Trophoblast cell (in vitro differentiated cells and primary cell): Measurements from ENCODE around the gene NADK2.

Experiments used
- DNase-seq, 2 donors: peaks; one replicate each; pipeline ENCODE4 v3.0.0-alpha.2; 2016
- H2AFZ ChIP-seq: 2 replicates; pipeline ENCODE4 v1.6.1; 2013; ENCODE audit warnings: low read length, moderate library complexity, mild to moderate bottlenecking; ENCODE audit not compliant: insufficient read depth, poor library complexity
- H2AK5ac ChIP-seq: 2 replicates; pipeline ENCODE4 v1.6.1; 2013; ENCODE audit warnings: mild to moderate bottlenecking, low read length
- H2BK120ac ChIP-seq: 2 replicates; pipeline ENCODE4 v1.6.1; 2013; ENCODE audit warnings: low read length, mild to moderate bottlenecking, moderate library complexity; ENCODE audit not compliant: insufficient read depth, poor library complexity
- H2BK12ac ChIP-seq: 2 replicates; pipeline ENCODE4 v1.6.1; 2013; ENCODE audit warnings: mild to moderate bottlenecking, low read length, moderate library complexity
- H2BK5ac ChIP-seq: 2 replicates; pipeline ENCODE4 v1.6.1; 2013; ENCODE audit warnings: low read length, low read depth, moderate library complexity, mild to moderate bottlenecking; ENCODE audit not compliant: poor library complexity
- H3K14ac ChIP-seq: 2 replicates; pipeline ENCODE4 v1.6.1; 2013; ENCODE audit warnings: mild to moderate bottlenecking, low read length
- H3K18ac ChIP-seq: 2 replicates; pipeline ENCODE4 v1.6.1; 2013; ENCODE audit warnings: mild to moderate bottlenecking, low read length
- H3K23ac ChIP-seq: 2 replicates; pipeline ENCODE4 v1.6.1; 2013; ENCODE audit warnings: low read length
- H3K27ac ChIP-seq: 2 replicates; pipeline ENCODE4 v1.5.1; 2013; ENCODE audit warnings: low read depth, mild to moderate bottlenecking, inconsistent platforms, low read length, moderate library complexity
- H3K27me3 ChIP-seq: 2 replicates; pipeline ENCODE4 v1.6.1; 2013; ENCODE audit warnings: inconsistent platforms, mild to moderate bottlenecking, low read length, moderate library complexity; ENCODE audit not compliant: insufficient read depth
- H3K36me3 ChIP-seq, 2 experiments: 1 replicate in 1 of 2; 2 replicates in 1 of 2; pipeline ENCODE4 v1.6.1; 2013; ENCODE audit warnings: low read length in 2 of 2, mild to moderate bottlenecking in 2 of 2, moderate library complexity in 1 of 2; ENCODE audit not compliant: insufficient read depth in 2 of 2, control insufficient read depth in 1 of 2
- H3K4ac ChIP-seq: 2 replicates; pipeline ENCODE4 v1.6.1; 2013; ENCODE audit warnings: low read depth, mild to moderate bottlenecking, low read length, moderate library complexity
- H3K4me1 ChIP-seq, 2 experiments: 1 replicate in 1 of 2; 2 replicates in 1 of 2; pipeline ENCODE4 v1.6.1; 2013; ENCODE audit warnings: low read length in 2 of 2, mild to moderate bottlenecking in 2 of 2, moderate library complexity in 1 of 2; ENCODE audit not compliant: insufficient read depth in 2 of 2, control insufficient read depth in 1 of 2
- H3K4me2 ChIP-seq: 2 replicates; pipeline ENCODE4 v1.6.1; 2013; ENCODE audit warnings: inconsistent platforms, mild to moderate bottlenecking, low read length, moderate library complexity
- H3K4me3 ChIP-seq: 2 replicates; pipeline ENCODE4 v1.5.1; 2013; ENCODE audit warnings: mild to moderate bottlenecking, low read depth, low read length, inconsistent platforms
- H3K79me1 ChIP-seq: one replicate; pipeline ENCODE4 v1.6.1; 2013; ENCODE audit warnings: low read length
- H3K79me2 ChIP-seq: 2 replicates; pipeline ENCODE4 v1.6.1; 2013; ENCODE audit warnings: low read length, mild to moderate bottlenecking; ENCODE audit not compliant: control insufficient read depth, insufficient read depth, poor library complexity
- H3K9ac ChIP-seq: 2 replicates; pipeline ENCODE4 v1.6.1; 2013; ENCODE audit warnings: mild to moderate bottlenecking, low read length
- H3K9me3 ChIP-seq: 2 replicates; pipeline ENCODE4 v1.6.1; 2013; ENCODE audit warnings: low read depth, mild to moderate bottlenecking, control low read depth, inconsistent platforms, low read length; ENCODE audit not compliant: insufficient read depth
- H4K12ac ChIP-seq: 2 replicates; pipeline ENCODE4 v1.6.1; 2013; ENCODE audit warnings: low read depth, mild to moderate bottlenecking, low read length, moderate library complexity
- H4K8ac ChIP-seq: 2 replicates; pipeline ENCODE4 v1.6.1; 2013; ENCODE audit warnings: low read depth, mild to moderate bottlenecking, low read length, moderate library complexity
- H4K91ac ChIP-seq: one replicate; pipeline ENCODE4 v1.6.1; 2013; ENCODE audit warnings: low read depth, mild to moderate bottlenecking, low read length, moderate library complexity
- WGBS: extraction: QIAGEN DNeasy Blood & Tissue Kit; methylation state at CpG from one replicate; pipeline ENCODE4 v1.1.7; 2013; ENCODE audit warnings: missing lambda C conversion rate; ENCODE audit not compliant: insufficient read length, insufficient coverage; ENCODE audit errors: extremely low coverage; 5-methylcytosine and 5-hydroxymethylcytosine counted together

The NADK2 gene

GRCh38 chr5:36181774-36182173 is 60.0 kb downstream of the NADK2 start:
- no CpG with 5 or more reads among the region's 2 CpGs for WGBS
- Histone ChIP-seq H4K91ac (no peak overlapping the region), H3K79me1 (no peaks in the 10 kb centered on the region), H3K4me3 (no peak overlapping the region), H3K14ac (no peak overlapping the region), H3K79me2 (no peaks in the 10 kb centered on the region), H2BK12ac (no peak overlapping the region), H2BK5ac (no peak overlapping the region), H4K8ac (no peak overlapping the region), H3K27ac (no peak overlapping the region), H4K12ac (no peak overlapping the region), H3K23ac (no peak overlapping the region), H2BK120ac (no peak overlapping the region), H3K36me3 (peaks cover 0 to 15% of the 10 kb centered on the region in 2 experiments), H2AK5ac (no peak overlapping the region), H3K4me1 (no peaks in the 10 kb centered on the region), H3K18ac (no peak overlapping the region), H2AFZ (no peak overlapping the region), H3K4ac (no peak overlapping the region), H3K27me3 (no peaks in the 10 kb centered on the region), H3K4me2 (no peak overlapping the region), H3K9me3 (no peaks in the 10 kb centered on the region), H3K9ac (no peak overlapping the region)
- no peak for DNase-seq

DNA sequence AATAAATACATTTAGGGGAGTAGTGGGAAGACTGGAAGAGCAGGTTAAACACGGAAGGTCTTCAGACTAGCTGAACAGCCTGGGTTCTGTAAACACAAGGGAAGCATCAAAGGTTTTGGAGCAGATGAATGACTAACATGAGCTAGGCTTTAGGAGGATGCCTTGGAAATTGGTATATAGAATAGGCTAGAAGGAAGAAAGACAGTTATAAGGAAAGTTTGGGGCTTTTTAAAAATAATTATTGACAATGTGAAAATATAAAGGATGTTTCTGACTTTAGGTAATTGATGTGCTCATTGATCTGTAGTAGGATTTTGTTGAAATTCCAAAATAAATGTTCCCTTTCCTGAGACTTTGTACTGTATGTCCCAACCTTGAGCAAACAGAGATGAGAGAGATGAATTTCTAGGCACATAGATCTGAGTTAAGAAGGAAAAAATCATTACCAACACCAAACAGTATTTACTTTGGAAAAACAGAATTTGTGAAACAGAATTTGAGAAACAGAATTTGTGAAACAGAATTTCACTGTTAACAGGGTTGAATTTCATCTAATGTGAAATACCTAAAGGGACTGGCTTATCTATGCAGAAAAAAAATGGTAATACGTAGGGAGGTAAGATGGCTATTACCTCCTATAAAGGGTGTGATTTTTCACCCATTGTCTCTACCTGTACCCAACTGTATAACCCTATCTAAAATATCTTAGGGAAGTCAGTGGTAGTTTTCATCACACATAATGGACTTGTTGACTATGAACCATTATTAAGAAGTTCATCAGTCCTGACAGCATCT is 61.0 kb downstream of the NADK2 start:
- Histone ChIP-seq H2AFZ (no peak overlapping the region), H3K4ac (no peak overlapping the region), H3K14ac (no peak overlapping the region), H4K12ac (no peak overlapping the region), H3K79me1 (no peaks in the 10 kb centered on the region), H3K36me3 (peaks cover 0 to 15% of the 10 kb centered on the region in 2 experiments), H3K79me2 (no peaks in the 10 kb centered on the region), H2BK12ac (no peak overlapping the region), H3K4me3 (no peak overlapping the region), H4K91ac (no peak overlapping the region), H3K4me1 (no peaks in the 10 kb centered on the region), H3K18ac (no peak overlapping the region), H2AK5ac (no peak overlapping the region), H3K23ac (no peak overlapping the region), H2BK5ac (no peak overlapping the region), H2BK120ac (no peak overlapping the region), H3K9ac (no peak overlapping the region), H3K4me2 (no peak overlapping the region), H3K9me3 (no peaks in the 10 kb centered on the region), H3K27ac (no peak overlapping the region), H4K8ac (no peak overlapping the region), H3K27me3 (no peaks in the 10 kb centered on the region)
- no peak for DNase-seq
- WGBS = no CpG with 5 or more reads among the region's 2 CpGs

- H4K8ac ChIP-seq = no peak overlapping the region
- no peak overlapping the region for H4K91ac ChIP-seq
- no peak overlapping the region for H3K23ac ChIP-seq
- H3K4me2 ChIP-seq = no peak overlapping the region
- no peak overlapping the region for H4K12ac ChIP-seq
- no CpG with 5 or more reads among the region's 4 CpGs for WGBS
- no peak overlapping the region for H3K27ac ChIP-seq
- H3K18ac ChIP-seq = no peak overlapping the region
- H3K79me2 ChIP-seq = no peaks in the 10 kb centered on the region
- no peak overlapping the region for H3K9ac ChIP-seq
- H3K14ac ChIP-seq = no peak overlapping the region
- no peak overlapping the region for H3K4ac ChIP-seq
- no peak overlapping the region for H2BK5ac ChIP-seq
- no peak overlapping the region for H2BK120ac ChIP-seq
- no peaks in the 10 kb centered on the region for H3K4me1 ChIP-seq
- H2BK12ac ChIP-seq = no peak overlapping the region
- no peak overlapping the region for H2AFZ ChIP-seq
- H3K79me1 ChIP-seq = no peaks in the 10 kb centered on the region
- H3K27me3 ChIP-seq = no peaks in the 10 kb centered on the region
- H3K36me3 ChIP-seq = peaks cover 0 to 15% of the 10 kb centered on the region in 2 experiments
- DNase-seq = no peak
- H3K4me3 ChIP-seq = no peak overlapping the region
- no peaks in the 10 kb centered on the region for H3K9me3 ChIP-seq
- H2AK5ac ChIP-seq = no peak overlapping the region
Observed at GRCh38 chr5:36179950-36180349, 61.8 kb downstream of the NADK2 start.

DNA sequence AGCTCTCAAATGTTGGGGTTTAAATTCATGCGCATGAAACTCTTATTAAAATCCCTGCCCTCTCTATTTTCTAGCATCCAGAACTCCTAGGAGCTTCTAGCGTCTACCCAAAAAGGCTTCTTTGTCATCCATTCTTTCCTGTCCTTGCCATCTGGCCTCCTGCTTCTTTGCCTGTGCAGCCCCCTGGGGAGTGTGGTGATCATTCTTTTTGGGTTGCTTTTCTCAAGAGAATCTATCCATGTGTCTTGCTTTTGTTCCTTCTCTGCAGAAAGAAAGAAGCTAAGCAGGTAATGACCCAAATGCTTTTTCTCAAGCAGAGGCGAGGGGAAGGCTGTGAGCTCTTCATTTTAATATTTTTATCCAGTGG is 63.2 kb downstream of the NADK2 start:
- Histone ChIP-seq H3K79me1 (no peaks in the 10 kb centered on the region), H3K4me3 (no peak overlapping the region), H2AK5ac (no peak overlapping the region), H3K9me3 (no peaks in the 10 kb centered on the region), H2BK5ac (no peak overlapping the region), H2AFZ (no peak overlapping the region), H3K4ac (no peak overlapping the region), H3K14ac (no peak overlapping the region), H3K79me2 (no peaks in the 10 kb centered on the region), H3K27ac (no peak overlapping the region), H3K36me3 (peaks cover 0 to 25% of the 10 kb centered on the region in 2 experiments), H3K23ac (no peak overlapping the region), H3K4me2 (no peak overlapping the region), H4K8ac (no peak overlapping the region), H4K12ac (no peak overlapping the region), H3K9ac (no peak overlapping the region), H2BK120ac (no peak overlapping the region), H3K27me3 (no peaks in the 10 kb centered on the region), H4K91ac (no peak overlapping the region), H2BK12ac (no peak overlapping the region), H3K4me1 (no peaks in the 10 kb centered on the region), H3K18ac (no peak overlapping the region)
- WGBS = no CpG with 5 or more reads among the region's 3 CpGs
- no peak for DNase-seq
